GM12878 (cell line): ENCODE measurements around the gene TTLL1. TPM values are rescaled to one million over a fixed set of nuclear protein-coding genes. Genes with fewer than 3 reads are reported as not detected.

ENCODE experiments used
- ATAC-seq: fragments of 200-7000 bp; cut with Tn5 transposase; 3 replicates; pipeline ENCODE4 v1.9.1; 2020; ENCODE audit warnings: mild to moderate bottlenecking, moderate library complexity
- BruUV-seq: library from RNA; stranded (reverse); fragments of 400-500 nt; replicated peaks from 2 replicates; lab custom pipeline; 2021; lab: Mats Ljungman, UMichigan
- CTCF ChIA-PET: fragments of 300-600 bp; sonication (Branson Sonifier 250); formaldehyde crosslinking; extraction: SDS; loops from one replicate; lab custom pipeline; 2021; ENCODE audit warnings: inconsistent platforms; lab: Yijun Ruan, JAX
- POLR2A ChIA-PET: fragments of 350-600 bp; formaldehyde crosslinking; extraction: SDS; loops from one replicate; lab custom pipeline; 2021; ENCODE audit warnings: inconsistent platforms; lab: Charles Lee
- RAD21 ChIA-PET: fragments of 300-600 bp; sonication (Branson Sonifier 250); formaldehyde crosslinking; loops from one replicate; lab custom pipeline; 2023; ENCODE audit warnings: antibody characterized with exemption; ENCODE audit not compliant: unreplicated experiment; lab: Charles Lee
- SMC1A ChIA-PET: fragments of 300-600 bp; sonication (Branson Sonifier 250); formaldehyde crosslinking; loops from one replicate; lab custom pipeline; 2023; ENCODE audit not compliant: unreplicated experiment, uncharacterized antibody; lab: Charles Lee
- DNase-seq: peaks from one replicate; pipeline ENCODE4 v3.0.0-alpha.2; 2011; ENCODE audit warnings: low read depth, low spot score
- FAIRE-seq: peaks from 3 replicates; lab custom pipeline; 2011; peaks lifted over from hg19 to GRCh38; lab: Jason Lieb, UNC
- H2AFZ ChIP-seq: 2 replicates; pipeline ENCODE4 v1.6.0; 2011; ENCODE audit warnings: low read depth, low read length, control low read depth; ENCODE audit not compliant: control insufficient read depth
- H3K27ac ChIP-seq: 2 replicates; pipeline ENCODE4 v1.5.1; 2011; ENCODE audit warnings: control low read depth; ENCODE audit not compliant: control insufficient read depth, insufficient read depth
- H3K27me3 ChIP-seq, 2 experiments: replicated peaks in 1 of 2; 2 replicates each; pipeline versions ENCODE4 v1.6.0 to v1.6.1; 2011; ENCODE audit warnings: low read length in 1 of 2; ENCODE audit not compliant: control insufficient read depth in 2 of 2, insufficient read depth in 2 of 2
- H3K36me3 ChIP-seq, 2 experiments: 2 replicates each; pipeline ENCODE4 v1.5.1; 2011; ENCODE audit warnings: low read length in 1 of 2; ENCODE audit not compliant: control insufficient read depth in 2 of 2, insufficient read depth in 2 of 2
- H3K4me1 ChIP-seq: 2 replicates; pipeline ENCODE4 v1.6.1; 2011; ENCODE audit warnings: mild to moderate bottlenecking, low read length, moderate library complexity, mixed read lengths; ENCODE audit not compliant: control insufficient read depth, insufficient read depth
- H3K4me2 ChIP-seq: 2 replicates; pipeline ENCODE4 v1.6.0; 2011; ENCODE audit warnings: control low read depth; ENCODE audit not compliant: control insufficient read depth, insufficient read depth
- H3K4me3 ChIP-seq: fragments of 200-600 bp; sonication (generic); 2 replicates; pipeline ENCODE4 v1.5.1; 2016
- H3K79me2 ChIP-seq: 2 replicates; pipeline ENCODE4 v1.6.0; 2011; ENCODE audit warnings: low read length; ENCODE audit not compliant: control insufficient read depth, insufficient read depth
- H3K9ac ChIP-seq: 2 replicates; pipeline ENCODE4 v1.8.0; 2011; ENCODE audit warnings: low read length, control low read depth, mixed read lengths; ENCODE audit not compliant: control insufficient read depth, insufficient read depth
- H3K9me3 ChIP-seq: replicated peaks from 3 replicates; pipeline ENCODE4 v1.5.1; 2011; ENCODE audit warnings: mild to moderate bottlenecking, low read length; ENCODE audit not compliant: control insufficient read depth, insufficient read depth
- H4K20me1 ChIP-seq: 2 replicates; pipeline ENCODE4 v1.6.0; 2011; ENCODE audit not compliant: control insufficient read depth, insufficient read depth
- CHD2 ChIP-seq: IDR thresholded peaks from 2 replicates; pipeline ENCODE4 v1.6.1; 2011; ENCODE audit warnings: low read depth, low read length, improper control_type of control experiment, borderline replicate concordance
- CREM ChIP-seq: IDR thresholded peaks from 2 replicates; pipeline ENCODE4 v1.6.1; 2014; ENCODE audit warnings: antibody characterized with exemption, low read depth
- CTCF ChIP-seq, 3 experiments: IDR thresholded peaks in 2 of 3; conservative IDR thresholded peaks in 1 of 3; 2 replicates each; pipeline ENCODE4 v1.5.1; 2011; ENCODE audit warnings: low read depth in 3 of 3, low read length in 3 of 3, mild to moderate bottlenecking in 3 of 3, control low read depth in 2 of 3, moderate library complexity in 2 of 3, inconsistent platforms in 1 of 3, mixed read lengths in 1 of 3; ENCODE audit not compliant: control insufficient read depth in 2 of 3, insufficient read depth in 1 of 3; ENCODE audit errors: extremely low read depth in 1 of 3
- GABPA ChIP-seq: IDR thresholded peaks from 2 replicates; pipeline ENCODE4 v1.6.1; 2014; ENCODE audit warnings: antibody characterized with exemption, low read depth, mild to moderate bottlenecking, inconsistent platforms
- MTA3 ChIP-seq: IDR thresholded peaks from 2 replicates; pipeline ENCODE4 v1.6.1; 2012; ENCODE audit warnings: low read length, inconsistent platforms, borderline replicate concordance
- MYC ChIP-seq: IDR thresholded peaks from 2 replicates; pipeline ENCODE4 v1.6.1; 2011; ENCODE audit warnings: mild to moderate bottlenecking, low read length, moderate library complexity, inconsistent platforms; ENCODE audit not compliant: insufficient read depth, insufficient replicate concordance, insufficient read length, severe bottlenecking
- NFXL1 ChIP-seq: fragments of 450-650 bp; IDR thresholded peaks from 2 replicates; pipeline ENCODE4 v1.6.1; 2017; ENCODE audit warnings: antibody characterized with exemption, mild to moderate bottlenecking, borderline replicate concordance
- PAX8 ChIP-seq: fragments of 450-650 bp; IDR thresholded peaks from 2 replicates; pipeline ENCODE4 v1.6.1; 2017; ENCODE audit warnings: mild to moderate bottlenecking, moderate library complexity
- RAD21 ChIP-seq: IDR thresholded peaks from 2 replicates; pipeline ENCODE4 v1.6.1; 2011; ENCODE audit warnings: mild to moderate bottlenecking, low read depth, low read length, moderate library complexity; ENCODE audit not compliant: insufficient read depth
- RB1 ChIP-seq: fragments of 450-650 bp; formaldehyde crosslinking; IDR thresholded peaks from 2 replicates; pipeline ENCODE4 v1.6.1; 2017; ENCODE audit warnings: mild to moderate bottlenecking, borderline replicate concordance
- SIX5 ChIP-seq: IDR thresholded peaks from 2 replicates; pipeline ENCODE4 v1.6.1; 2011; ENCODE audit warnings: mild to moderate bottlenecking, low read depth, low read length, moderate library complexity; ENCODE audit not compliant: severe bottlenecking
- USF1 ChIP-seq: IDR thresholded peaks from 2 replicates; pipeline ENCODE4 v1.6.1; 2011; ENCODE audit warnings: borderline replicate concordance, low read depth, mild to moderate bottlenecking, moderate library complexity, mixed read lengths, low read length; ENCODE audit not compliant: insufficient read depth; ENCODE audit errors: extremely low read length
- WGBS: methylation state at CpG from one replicate; pipeline ENCODE4 v1.1.6; 2016; ENCODE audit warnings: low lambda C conversion rate; ENCODE audit not compliant: insufficient replicate concordance, insufficient coverage; ENCODE audit errors: missing lambda C conversion rate; 5-methylcytosine and 5-hydroxymethylcytosine counted together
- in situ Hi-C: fragments of 300-500 bp; cut with MboI; formaldehyde crosslinking; loops from 9 replicates; pipeline ENCODE4 v1.14.3; 2018; ENCODE audit warnings: mixed read lengths
- intact Hi-C: fragments of 100-400 bp; cut with micrococcal nuclease; formaldehyde crosslinking; loops from one replicate; pipeline ENCODE4 v1.14.2; 2022; ENCODE audit not compliant: unreplicated experiment
- polyA plus RNA-seq, 11 experiments: library from polyadenylated mRNA; depleted of rRNA in 4 of 11; unstranded in 6 of 11; stranded (reverse) in 5 of 11; fragments of >200 nt; fragmentation: Nextera tagmentation in 4 of 11; fragmentation: Illumina TruSeq in 1 of 11; extraction: Ambion mirVana in 4 of 11; extraction: Trizol in 1 of 11; gene quantifications; 1 replicate in 1 of 11; 2 replicates in 10 of 11; pipeline versions ENCODE4 v1.2.1 to v1.2.3, GENCODE V29; 2011 to 2016; ENCODE audit warnings: inconsistent platforms in 2 of 11, missing spikeins in 2 of 11, low read depth in 1 of 11
- total RNA-seq, 4 experiments: library from RNA; depleted of rRNA in 3 of 4; stranded (reverse); fragments of >200 nt in 3 of 4; fragmentation: Illumina TruSeq in 1 of 4; extraction: Trizol in 1 of 4; gene quantifications; 2 replicates each; pipeline versions ENCODE4 v1.2.1 to v1.2.3, GENCODE V29; 2013 to 2021
- TF ChIP-seq, protein P1 (sequence below): fragments of 450-650 bp; conservative IDR thresholded peaks from 2 replicates; pipeline ENCODE4 v1.6.1; 2017; ENCODE audit warnings: mild to moderate bottlenecking, moderate library complexity
- TF ChIP-seq, protein P2 (sequence below): IDR thresholded peaks from 2 replicates; pipeline ENCODE4 v1.6.1; 2012; ENCODE audit warnings: mild to moderate bottlenecking, low read depth, low read length

TTLL1 gene
- total and polyA plus RNA-seq, 10 of the 15 experiments (the other 5 are each of a cell fraction or from before 2014, with no cell fraction given) = 0.39 to 4.8 (median 3.2) TPM

GRCh38 chr22:43053176-43053575 is 36.0 kb downstream of the TTLL1 start:
- H3K36me3 ChIP-seq = no peaks in the 10 kb centered on the region
- no peak for FAIRE-seq
- in situ Hi-C loops = no loop called here
- RAD21 ChIA-PET = interaction anchor here (0.6 kb wide), 2 partner anchors 171 to 194 kb away, joined by 3 read pairs; no protein-coding TSS in a partner anchor
- SMC1A ChIA-PET = interaction anchor here (1.3 kb wide), 1 partner anchor 9 kb away, joined by 4 read pairs; no protein-coding TSS in a partner anchor
- H2AFZ ChIP-seq = no peak overlapping the region
- WGBS = 88% methylated on average over 7 of the region's 7 CpGs
- no peaks in the 10 kb centered on the region for H3K79me2 ChIP-seq
- H3K4me1 ChIP-seq = no peaks in the 10 kb centered on the region
- no peaks in the 10 kb centered on the region for H4K20me1 ChIP-seq
- POLR2A ChIA-PET = no interaction called here
- no peak overlapping the region for H3K9ac ChIP-seq
- BruUV-seq = no TSS peak
- H3K4me2 ChIP-seq = no peak overlapping the region
- no peak for ATAC-seq
- intact Hi-C loops = no loop called here
- no peak for DNase-seq
- CTCF ChIA-PET = no interaction called here
- H3K4me3 ChIP-seq = no peak overlapping the region
- H3K9me3 ChIP-seq = no peaks in the 10 kb centered on the region
- no peak overlapping the region for H3K27ac ChIP-seq
- no peaks in the 10 kb centered on the region for H3K27me3 ChIP-seq
- TF ChIP-seq CHD2 = no peak
- TF ChIP-seq NFXL1 = no peak
- no peak for TF ChIP-seq RB1
- TF ChIP-seq CTCF (IDR thresholded peaks at IDR 0.05 in 2 of 3, conservative IDR thresholded peaks at IDR 0.05 in 1 of 3; ENCODE audit: control insufficient read depth in 2 of 3, extremely low read depth in 1 of 3, insufficient read depth in 1 of 3, low read depth in 3 of 3, low read length in 3 of 3) = peak in 2 of 3 experiments; percentile 4 to 31; a peak in 1 of 6 replicates
- TF ChIP-seq, protein P1, sequence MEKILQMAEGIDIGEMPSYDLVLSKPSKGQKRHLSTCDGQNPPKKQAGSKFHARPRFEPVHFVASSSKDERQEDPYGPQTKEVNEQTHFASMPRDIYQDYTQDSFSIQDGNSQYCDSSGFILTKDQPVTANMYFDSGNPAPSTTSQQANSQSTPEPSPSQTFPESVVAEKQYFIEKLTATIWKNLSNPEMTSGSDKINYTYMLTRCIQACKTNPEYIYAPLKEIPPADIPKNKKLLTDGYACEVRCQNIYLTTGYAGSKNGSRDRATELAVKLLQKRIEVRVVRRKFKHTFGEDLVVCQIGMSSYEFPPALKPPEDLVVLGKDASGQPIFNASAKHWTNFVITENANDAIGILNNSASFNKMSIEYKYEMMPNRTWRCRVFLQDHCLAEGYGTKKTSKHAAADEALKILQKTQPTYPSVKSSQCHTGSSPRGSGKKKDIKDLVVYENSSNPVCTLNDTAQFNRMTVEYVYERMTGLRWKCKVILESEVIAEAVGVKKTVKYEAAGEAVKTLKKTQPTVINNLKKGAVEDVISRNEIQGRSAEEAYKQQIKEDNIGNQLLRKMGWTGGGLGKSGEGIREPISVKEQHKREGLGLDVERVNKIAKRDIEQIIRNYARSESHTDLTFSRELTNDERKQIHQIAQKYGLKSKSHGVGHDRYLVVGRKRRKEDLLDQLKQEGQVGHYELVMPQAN = no peak
- TF ChIP-seq PAX8 = no peak
- no peak for TF ChIP-seq USF1
- no peak for TF ChIP-seq SIX5
- peak; percentile 20; the same call in 1 of the 2 replicates for TF ChIP-seq RAD21
- TF ChIP-seq, protein P2, sequence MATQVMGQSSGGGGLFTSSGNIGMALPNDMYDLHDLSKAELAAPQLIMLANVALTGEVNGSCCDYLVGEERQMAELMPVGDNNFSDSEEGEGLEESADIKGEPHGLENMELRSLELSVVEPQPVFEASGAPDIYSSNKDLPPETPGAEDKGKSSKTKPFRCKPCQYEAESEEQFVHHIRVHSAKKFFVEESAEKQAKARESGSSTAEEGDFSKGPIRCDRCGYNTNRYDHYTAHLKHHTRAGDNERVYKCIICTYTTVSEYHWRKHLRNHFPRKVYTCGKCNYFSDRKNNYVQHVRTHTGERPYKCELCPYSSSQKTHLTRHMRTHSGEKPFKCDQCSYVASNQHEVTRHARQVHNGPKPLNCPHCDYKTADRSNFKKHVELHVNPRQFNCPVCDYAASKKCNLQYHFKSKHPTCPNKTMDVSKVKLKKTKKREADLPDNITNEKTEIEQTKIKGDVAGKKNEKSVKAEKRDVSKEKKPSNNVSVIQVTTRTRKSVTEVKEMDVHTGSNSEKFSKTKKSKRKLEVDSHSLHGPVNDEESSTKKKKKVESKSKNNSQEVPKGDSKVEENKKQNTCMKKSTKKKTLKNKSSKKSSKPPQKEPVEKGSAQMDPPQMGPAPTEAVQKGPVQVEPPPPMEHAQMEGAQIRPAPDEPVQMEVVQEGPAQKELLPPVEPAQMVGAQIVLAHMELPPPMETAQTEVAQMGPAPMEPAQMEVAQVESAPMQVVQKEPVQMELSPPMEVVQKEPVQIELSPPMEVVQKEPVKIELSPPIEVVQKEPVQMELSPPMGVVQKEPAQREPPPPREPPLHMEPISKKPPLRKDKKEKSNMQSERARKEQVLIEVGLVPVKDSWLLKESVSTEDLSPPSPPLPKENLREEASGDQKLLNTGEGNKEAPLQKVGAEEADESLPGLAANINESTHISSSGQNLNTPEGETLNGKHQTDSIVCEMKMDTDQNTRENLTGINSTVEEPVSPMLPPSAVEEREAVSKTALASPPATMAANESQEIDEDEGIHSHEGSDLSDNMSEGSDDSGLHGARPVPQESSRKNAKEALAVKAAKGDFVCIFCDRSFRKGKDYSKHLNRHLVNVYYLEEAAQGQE = no peak
- TF ChIP-seq MYC = no peak
- no peak for TF ChIP-seq MTA3
- no peak for TF ChIP-seq GABPA
- TF ChIP-seq CREM = no peak
